ENCODE results near the gene WASF1.

- TF ChIP-seq CTCF (IDR thresholded peaks at IDR 0.05) (no peak), POLR2A (IDR thresholded peaks at IDR 0.05) (no peak), EP300 (IDR thresholded peaks at IDR 0.05) (no peak), POLR2AphosphoS5 (IDR thresholded peaks at IDR 0.05) (no peak)
Measured at GRCh38 chr6:110191477-110191876, 12.0 kb upstream of the WASF1 start.
